Neutrophil (primary cell): ENCODE data around the gene NOC4L.
"Not testable (repeated sequence)": the region's sequence is repeated elsewhere in the genome, so short reads cannot be mapped to it uniquely, and the experiment has no call there.

Experiments
- H3K27ac ChIP-seq: fragments of 200-600 bp; sonication (generic); 2 replicates; pipeline ENCODE4 v1.5.1; 2016; ENCODE audit warnings: mild to moderate bottlenecking, moderate library complexity
- H3K27me3 ChIP-seq: fragments of 200-600 bp; sonication (generic); 2 replicates; pipeline ENCODE4 v1.6.0; 2016; ENCODE audit warnings: mild to moderate bottlenecking
- H3K36me3 ChIP-seq: fragments of 200-600 bp; sonication (generic); 2 replicates; pipeline ENCODE4 v1.5.1; 2017
- H3K4me1 ChIP-seq, 2 experiments: fragments of 200-600 bp in 1 of 2; sonication (generic) in 1 of 2; 1 replicate in 1 of 2; 2 replicates in 1 of 2; pipeline versions ENCODE4 v1.5.1 to v1.6.1; 2013 to 2016; ENCODE audit warnings: low read depth in 1 of 2, low read length in 1 of 2, mild to moderate bottlenecking in 1 of 2, moderate library complexity in 1 of 2; ENCODE audit not compliant: control insufficient read depth in 1 of 2, insufficient read depth in 1 of 2
- H3K4me3 ChIP-seq, 2 experiments: fragments of 200-600 bp in 1 of 2; sonication (generic) in 1 of 2; 1 replicate in 1 of 2; 2 replicates in 1 of 2; pipeline ENCODE4 v1.5.1; 2013 to 2016; ENCODE audit warnings: low read depth in 1 of 2, low read length in 1 of 2, mild to moderate bottlenecking in 1 of 2, moderate library complexity in 1 of 2
- H3K9me3 ChIP-seq: fragments of 200-600 bp; sonication (generic); 2 replicates; pipeline ENCODE4 v1.5.1; 2016
- TF ChIP-seq, protein P1 (sequence below): fragments of 200-600 bp; sonication (generic); IDR thresholded peaks from 2 replicates; pipeline ENCODE4 v1.5.1; 2016; ENCODE audit warnings: antibody characterized with exemption

Gene NOC4L

GRCh38 chr12:132144115-132144809 lies at the start of gene NOC4L, which contains the start of gene DDX51:
TSS of gene NOC4L (plus strand) at chr12:132144457. CDS start at chr12:132144489, 32 bp downstream.
TSS of gene DDX51 (minus strand) at chr12:132144319. CDS start at chr12:132144296, 23 bp downstream.
- H3K27me3 ChIP-seq, result peaks cover 9% of the 10 kb centered on the region
- TF ChIP-seq, protein P1, sequence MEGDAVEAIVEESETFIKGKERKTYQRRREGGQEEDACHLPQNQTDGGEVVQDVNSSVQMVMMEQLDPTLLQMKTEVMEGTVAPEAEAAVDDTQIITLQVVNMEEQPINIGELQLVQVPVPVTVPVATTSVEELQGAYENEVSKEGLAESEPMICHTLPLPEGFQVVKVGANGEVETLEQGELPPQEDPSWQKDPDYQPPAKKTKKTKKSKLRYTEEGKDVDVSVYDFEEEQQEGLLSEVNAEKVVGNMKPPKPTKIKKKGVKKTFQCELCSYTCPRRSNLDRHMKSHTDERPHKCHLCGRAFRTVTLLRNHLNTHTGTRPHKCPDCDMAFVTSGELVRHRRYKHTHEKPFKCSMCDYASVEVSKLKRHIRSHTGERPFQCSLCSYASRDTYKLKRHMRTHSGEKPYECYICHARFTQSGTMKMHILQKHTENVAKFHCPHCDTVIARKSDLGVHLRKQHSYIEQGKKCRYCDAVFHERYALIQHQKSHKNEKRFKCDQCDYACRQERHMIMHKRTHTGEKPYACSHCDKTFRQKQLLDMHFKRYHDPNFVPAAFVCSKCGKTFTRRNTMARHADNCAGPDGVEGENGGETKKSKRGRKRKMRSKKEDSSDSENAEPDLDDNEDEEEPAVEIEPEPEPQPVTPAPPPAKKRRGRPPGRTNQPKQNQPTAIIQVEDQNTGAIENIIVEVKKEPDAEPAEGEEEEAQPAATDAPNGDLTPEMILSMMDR, result peak; percentile 35
- H3K4me1 ChIP-seq, result peaks cover 18 to 20% of the 10 kb centered on the region in 2 experiments
- H3K4me3 ChIP-seq, result peak within 1 kb of the TSS; percentile 81 to 94
- peaks cover 35% of the 10 kb centered on the region for H3K36me3 ChIP-seq
- no peaks in the 10 kb centered on the region for H3K9me3 ChIP-seq
- H3K27ac ChIP-seq, result peak within 1 kb of the TSS; percentile 69

DNA sequence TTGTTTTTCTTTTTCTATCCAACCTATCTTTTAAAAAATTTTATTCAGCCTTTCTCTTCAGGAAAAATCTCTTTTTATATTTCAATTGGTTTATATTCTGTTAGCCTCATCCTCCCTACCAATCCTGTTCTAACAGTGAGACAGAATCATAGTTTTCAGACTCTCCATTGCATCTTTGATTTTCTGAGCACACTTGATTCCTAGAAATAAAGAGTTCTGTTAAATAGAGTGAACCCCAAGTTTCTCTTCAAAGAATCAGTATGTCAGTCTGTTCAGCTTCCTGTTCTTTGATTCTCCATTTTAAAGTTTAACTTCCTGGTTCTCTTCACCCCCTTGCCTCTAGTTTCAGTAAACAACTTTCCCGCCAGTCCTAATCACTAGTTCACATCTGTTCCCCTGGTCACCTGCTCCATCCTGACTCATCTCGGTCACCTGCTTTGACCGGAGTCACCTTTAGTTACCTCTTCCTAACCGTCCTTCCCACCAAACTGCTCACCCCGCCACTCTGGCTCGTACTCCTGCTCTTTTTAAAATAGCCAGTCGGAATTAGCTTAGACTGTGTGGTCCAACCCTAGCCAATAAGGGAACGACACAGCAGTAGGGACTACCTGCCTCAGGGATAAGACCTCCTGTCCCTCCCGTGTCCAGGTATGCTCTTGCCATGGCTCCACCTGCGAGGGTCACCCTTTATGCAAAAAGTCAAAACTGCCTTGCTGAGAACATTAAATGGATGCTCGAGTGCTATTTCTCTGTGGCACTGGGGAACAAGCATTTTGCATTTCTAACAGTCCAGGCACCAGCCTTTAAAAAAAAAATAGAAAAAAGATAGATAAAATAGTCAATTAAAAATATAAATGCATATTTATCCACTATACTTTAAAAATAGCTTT lies 48.5 kb upstream of the NOC4L start:
- Histone ChIP-seq H3K27ac (no peak overlapping the region), H3K36me3 (peaks cover 19% of the 10 kb centered on the region), H3K4me3 (no peak overlapping the region), H3K9me3 (no peaks in the 10 kb centered on the region), H3K4me1 (no peaks in the 10 kb centered on the region), H3K27me3 (no peaks in the 10 kb centered on the region)
- TF ChIP-seq, protein P1, result no peak

- Histone ChIP-seq H3K36me3 (peaks cover 16% of the 10 kb centered on the region), H3K4me3 (no peak overlapping the region), H3K27ac (no peak overlapping the region), H3K9me3 (no peaks in the 10 kb centered on the region), H3K4me1 (no peaks in the 10 kb centered on the region), H3K27me3 (no peaks in the 10 kb centered on the region)
- TF ChIP-seq, protein P1, result no peak
Observed at GRCh38 chr12:132099739-132100138, 44.5 kb upstream of the NOC4L start.

- Histone ChIP-seq H3K36me3 (peaks cover 21% of the 10 kb centered on the region), H3K4me3 (no peak overlapping the region), H3K27me3 (no peaks in the 10 kb centered on the region), H3K4me1 (no peaks in the 10 kb centered on the region), H3K27ac (no peak overlapping the region), H3K9me3 (no peaks in the 10 kb centered on the region)
- TF ChIP-seq, protein P1, result no peak
Observed at GRCh38 chr12:132100306-132101065, 43.8 kb upstream of the NOC4L start.

- peaks cover 21% of the 10 kb centered on the region for H3K36me3 ChIP-seq
- H3K27ac ChIP-seq, result no peak overlapping the region
- TF ChIP-seq, protein P1, result no peak
- H3K27me3 ChIP-seq, result no peaks in the 10 kb centered on the region
- no peaks in the 10 kb centered on the region for H3K9me3 ChIP-seq
- no peaks in the 10 kb centered on the region for H3K4me1 ChIP-seq
- no peak overlapping the region for H3K4me3 ChIP-seq
Observed at GRCh38 chr12:132102297-132102696, 42.0 kb upstream of the NOC4L start.

DNA sequence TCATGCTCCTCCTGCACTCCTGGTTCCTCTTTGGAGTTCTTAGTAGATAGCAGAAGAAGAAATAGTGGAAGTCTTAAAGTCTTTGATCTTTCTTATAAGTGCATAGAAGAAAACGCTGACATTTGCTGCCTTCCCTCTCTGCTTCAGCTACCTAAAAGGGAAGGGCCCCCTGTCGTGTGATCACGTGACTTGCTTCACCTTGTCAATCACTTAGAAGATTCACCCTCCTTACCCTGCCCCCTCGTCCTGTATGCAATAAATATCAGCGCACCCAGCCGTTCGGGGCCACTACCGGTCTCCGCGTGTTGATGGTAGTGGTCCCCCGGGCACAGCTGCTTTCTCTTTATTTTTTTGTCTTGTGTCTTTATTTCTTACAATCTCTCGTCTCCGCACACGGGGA lies 41.2 kb upstream of the NOC4L start:
- H3K36me3 ChIP-seq, result peaks cover 21% of the 10 kb centered on the region
- H3K9me3 ChIP-seq, H3K4me1 ChIP-seq: not testable (repeated sequence)

More for the DNA sequence above, 41.2 kb upstream of the NOC4L start:
- H3K4me3 ChIP-seq, H3K27me3 ChIP-seq, H3K27ac ChIP-seq: not testable (repeated sequence)
